ENCODE data around the gene KPNA2. TPM values are rescaled to one million over a fixed set of nuclear protein-coding genes. Genes with fewer than 3 reads are reported as not detected.

KPNA2 gene
- total and polyA plus RNA-seq, 2 of the 13 experiments (the other 11 are each of a cell fraction or from before 2014, with no cell fraction given): 111 to 305 TPM

DNA sequence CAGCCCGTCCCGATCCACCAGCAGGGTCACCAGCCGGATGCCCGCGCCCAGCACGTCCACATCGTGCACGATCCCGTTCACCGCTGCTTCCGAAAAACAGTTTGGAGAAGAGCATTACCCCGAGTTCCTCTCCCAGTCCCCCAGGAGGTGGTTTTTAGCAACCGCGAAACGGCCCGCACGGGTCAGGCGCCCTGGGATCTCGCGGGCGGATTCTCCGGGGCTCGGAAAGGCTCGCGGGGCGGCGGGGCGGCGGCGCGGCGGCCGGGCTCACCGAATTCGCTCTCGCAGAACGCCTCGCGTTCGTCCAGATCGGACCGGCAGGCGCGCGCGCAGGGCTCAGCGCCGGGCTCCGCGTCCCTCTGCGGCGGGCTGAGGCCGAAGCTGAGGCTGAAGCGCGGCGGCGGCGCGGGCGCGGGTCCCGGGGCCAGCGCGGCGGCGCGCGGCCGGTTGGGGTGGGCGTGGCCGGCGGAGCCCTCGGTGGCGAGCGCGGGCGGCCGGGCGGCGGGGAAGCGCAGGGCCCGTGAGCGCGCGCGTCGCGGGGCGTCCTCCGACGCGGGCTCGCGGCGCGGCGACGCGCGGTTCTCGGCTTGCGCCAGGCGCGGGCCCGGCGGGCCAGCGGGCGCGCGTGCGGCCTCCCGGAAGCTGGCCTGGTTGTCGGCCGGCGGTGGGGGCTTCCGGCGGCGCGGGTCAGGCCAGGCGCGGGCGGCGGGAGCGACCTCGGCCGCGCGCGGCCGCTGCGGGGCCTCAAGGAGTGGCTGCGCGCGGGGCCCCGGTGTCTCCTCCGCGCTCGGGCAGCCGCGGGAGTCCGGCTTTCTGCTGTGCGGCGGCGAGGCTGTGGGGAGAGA, 42.2 kb upstream of the KPNA2 start (continued):
- TF ChIP-seq PHF8 (CRISPR knock-in tag; IDR thresholded peaks at IDR 0.05): peak; percentile 62
- peak; percentile 85; the same call in 1 of the 2 replicates for TF ChIP-seq KDM2A (CRISPR knock-in tag; IDR thresholded peaks at IDR 0.05; ENCODE audit: borderline replicate concordance, low read depth)
- no peak for TF ChIP-seq RARG (CRISPR knock-in tag; IDR thresholded peaks at IDR 0.05; ENCODE audit: low read depth)
- TF ChIP-seq, protein P1, sequence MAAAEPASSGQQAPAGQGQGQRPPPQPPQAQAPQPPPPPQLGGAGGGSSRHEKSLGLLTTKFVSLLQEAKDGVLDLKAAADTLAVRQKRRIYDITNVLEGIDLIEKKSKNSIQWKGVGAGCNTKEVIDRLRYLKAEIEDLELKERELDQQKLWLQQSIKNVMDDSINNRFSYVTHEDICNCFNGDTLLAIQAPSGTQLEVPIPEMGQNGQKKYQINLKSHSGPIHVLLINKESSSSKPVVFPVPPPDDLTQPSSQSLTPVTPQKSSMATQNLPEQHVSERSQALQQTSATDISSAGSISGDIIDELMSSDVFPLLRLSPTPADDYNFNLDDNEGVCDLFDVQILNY (CRISPR knock-in tag; conservative IDR thresholded peaks at IDR 0.05): peak; percentile 49; the same call in 1 of the 2 replicates
- TF ChIP-seq NR2C2 (CRISPR knock-in tag; IDR thresholded peaks at IDR 0.05; ENCODE audit: borderline replicate concordance): no peak; the same call in none of the 2 replicates
- TF ChIP-seq ZNF33B (CRISPR knock-in tag; IDR thresholded peaks at IDR 0.05): no peak; the same call in 1 of the 2 replicates
- TF ChIP-seq, protein P2, sequence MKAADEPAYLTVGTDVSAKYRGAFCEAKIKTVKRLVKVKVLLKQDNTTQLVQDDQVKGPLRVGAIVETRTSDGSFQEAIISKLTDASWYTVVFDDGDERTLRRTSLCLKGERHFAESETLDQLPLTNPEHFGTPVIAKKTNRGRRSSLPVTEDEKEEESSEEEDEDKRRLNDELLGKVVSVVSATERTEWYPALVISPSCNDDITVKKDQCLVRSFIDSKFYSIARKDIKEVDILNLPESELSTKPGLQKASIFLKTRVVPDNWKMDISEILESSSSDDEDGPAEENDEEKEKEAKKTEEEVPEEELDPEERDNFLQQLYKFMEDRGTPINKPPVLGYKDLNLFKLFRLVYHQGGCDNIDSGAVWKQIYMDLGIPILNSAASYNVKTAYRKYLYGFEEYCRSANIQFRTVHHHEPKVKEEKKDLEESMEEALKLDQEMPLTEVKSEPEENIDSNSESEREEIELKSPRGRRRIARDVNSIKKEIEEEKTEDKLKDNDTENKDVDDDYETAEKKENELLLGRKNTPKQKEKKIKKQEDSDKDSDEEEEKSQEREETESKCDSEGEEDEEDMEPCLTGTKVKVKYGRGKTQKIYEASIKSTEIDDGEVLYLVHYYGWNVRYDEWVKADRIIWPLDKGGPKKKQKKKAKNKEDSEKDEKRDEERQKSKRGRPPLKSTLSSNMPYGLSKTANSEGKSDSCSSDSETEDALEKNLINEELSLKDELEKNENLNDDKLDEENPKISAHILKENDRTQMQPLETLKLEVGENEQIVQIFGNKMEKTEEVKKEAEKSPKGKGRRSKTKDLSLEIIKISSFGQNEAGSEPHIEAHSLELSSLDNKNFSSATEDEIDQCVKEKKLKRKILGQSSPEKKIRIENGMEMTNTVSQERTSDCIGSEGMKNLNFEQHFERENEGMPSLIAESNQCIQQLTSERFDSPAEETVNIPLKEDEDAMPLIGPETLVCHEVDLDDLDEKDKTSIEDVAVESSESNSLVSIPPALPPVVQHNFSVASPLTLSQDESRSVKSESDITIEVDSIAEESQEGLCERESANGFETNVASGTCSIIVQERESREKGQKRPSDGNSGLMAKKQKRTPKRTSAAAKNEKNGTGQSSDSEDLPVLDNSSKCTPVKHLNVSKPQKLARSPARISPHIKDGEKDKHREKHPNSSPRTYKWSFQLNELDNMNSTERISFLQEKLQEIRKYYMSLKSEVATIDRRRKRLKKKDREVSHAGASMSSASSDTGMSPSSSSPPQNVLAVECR (CRISPR knock-in tag; IDR thresholded peaks at IDR 0.05; ENCODE audit: borderline replicate concordance): 0 out of 2 replicates have a peak, but pooled peaks have one; percentile 6
- no peak for TF ChIP-seq KDM1A (CRISPR knock-in tag; IDR thresholded peaks at IDR 0.05)
- TF ChIP-seq, protein P3, sequence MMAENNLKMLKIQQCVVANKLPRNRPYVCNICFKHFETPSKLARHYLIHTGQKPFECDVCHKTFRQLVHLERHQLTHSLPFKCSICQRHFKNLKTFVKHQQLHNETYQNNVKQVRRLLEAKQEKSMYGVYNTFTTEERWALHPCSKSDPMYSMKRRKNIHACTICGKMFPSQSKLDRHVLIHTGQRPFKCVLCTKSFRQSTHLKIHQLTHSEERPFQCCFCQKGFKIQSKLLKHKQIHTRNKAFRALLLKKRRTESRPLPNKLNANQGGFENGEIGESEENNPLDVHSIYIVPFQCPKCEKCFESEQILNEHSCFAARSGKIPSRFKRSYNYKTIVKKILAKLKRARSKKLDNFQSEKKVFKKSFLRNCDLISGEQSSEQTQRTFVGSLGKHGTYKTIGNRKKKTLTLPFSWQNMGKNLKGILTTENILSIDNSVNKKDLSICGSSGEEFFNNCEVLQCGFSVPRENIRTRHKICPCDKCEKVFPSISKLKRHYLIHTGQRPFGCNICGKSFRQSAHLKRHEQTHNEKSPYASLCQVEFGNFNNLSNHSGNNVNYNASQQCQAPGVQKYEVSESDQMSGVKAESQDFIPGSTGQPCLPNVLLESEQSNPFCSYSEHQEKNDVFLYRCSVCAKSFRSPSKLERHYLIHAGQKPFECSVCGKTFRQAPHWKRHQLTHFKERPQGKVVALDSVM (CRISPR knock-in tag; IDR thresholded peaks at IDR 0.05): no peak; the same call in 1 of the 2 replicates
- no peak; the same call in 1 of the 2 replicates for TF ChIP-seq EED (CRISPR knock-in tag; IDR thresholded peaks at IDR 0.05)
- TF ChIP-seq, protein P4, sequence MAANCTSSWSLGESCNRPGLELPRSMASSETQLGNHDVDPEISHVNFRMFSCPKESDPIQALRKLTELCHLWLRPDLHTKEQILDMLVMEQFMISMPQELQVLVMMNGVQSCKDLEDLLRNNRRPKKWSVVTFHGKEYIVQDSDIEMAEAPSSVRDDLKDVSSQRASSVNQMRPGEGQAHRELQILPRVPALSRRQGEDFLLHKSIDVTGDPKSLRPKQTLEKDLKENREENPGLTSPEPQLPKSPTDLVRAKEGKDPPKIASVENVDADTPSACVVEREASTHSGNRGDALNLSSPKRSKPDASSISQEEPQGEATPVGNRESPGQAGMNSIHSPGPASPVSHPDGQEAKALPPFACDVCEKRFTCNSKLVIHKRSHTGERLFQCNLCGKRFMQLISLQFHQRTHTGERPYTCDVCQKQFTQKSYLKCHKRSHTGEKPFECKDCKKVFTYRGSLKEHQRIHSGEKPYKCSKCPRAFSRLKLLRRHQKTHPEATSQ (CRISPR knock-in tag; IDR thresholded peaks at IDR 0.05; ENCODE audit: borderline replicate concordance): no peak
- TF ChIP-seq ZNF253 (CRISPR knock-in tag; IDR thresholded peaks at IDR 0.05; ENCODE audit: borderline replicate concordance): no peak
- TF ChIP-seq, protein P5, sequence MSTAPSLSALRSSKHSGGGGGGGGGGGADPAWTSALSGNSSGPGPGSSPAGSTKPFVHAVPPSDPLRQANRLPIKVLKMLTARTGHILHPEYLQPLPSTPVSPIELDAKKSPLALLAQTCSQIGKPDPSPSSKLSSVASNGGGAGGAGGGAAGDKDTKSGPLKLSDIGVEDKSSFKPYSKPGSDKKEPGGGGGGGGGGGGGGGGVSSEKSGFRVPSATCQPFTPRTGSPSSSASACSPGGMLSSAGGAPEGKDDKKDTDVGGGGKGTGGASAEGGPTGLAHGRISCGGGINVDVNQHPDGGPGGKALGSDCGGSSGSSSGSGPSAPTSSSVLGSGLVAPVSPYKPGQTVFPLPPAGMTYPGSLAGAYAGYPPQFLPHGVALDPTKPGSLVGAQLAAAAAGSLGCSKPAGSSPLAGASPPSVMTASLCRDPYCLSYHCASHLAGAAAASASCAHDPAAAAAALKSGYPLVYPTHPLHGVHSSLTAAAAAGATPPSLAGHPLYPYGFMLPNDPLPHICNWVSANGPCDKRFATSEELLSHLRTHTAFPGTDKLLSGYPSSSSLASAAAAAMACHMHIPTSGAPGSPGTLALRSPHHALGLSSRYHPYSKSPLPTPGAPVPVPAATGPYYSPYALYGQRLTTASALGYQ (CRISPR knock-in tag; IDR thresholded peaks at IDR 0.05): no peak
- TF ChIP-seq NKX3-1 (CRISPR knock-in tag; IDR thresholded peaks at IDR 0.05): no peak
- TF ChIP-seq FIP1L1 (IDR thresholded peaks at IDR 0.05; ENCODE audit: borderline replicate concordance, insufficient read depth, low read depth, low read length): no peak
- TF ChIP-seq MED8 (CRISPR knock-in tag; IDR thresholded peaks at IDR 0.05; ENCODE audit: insufficient replicate concordance): no peak

Measured in HepG2 (cell line).